OCI-LY3 (cell line): Measurements from ENCODE around the gene MIER2.

Experiments
- H2AFZ ChIP-seq: fragments of 200-600, 300-600 bp; shearing (Covaris generic); 2 replicates; pipeline ENCODE4 v1.6.0; 2014; ENCODE audit warnings: antibody characterized with exemption, low read depth, low read length
- H3K27ac ChIP-seq: fragments of 200-600, 300-600 bp; sonication (generic); 2 replicates; pipeline ENCODE4 v1.5.1; 2014; ENCODE audit warnings: mild to moderate bottlenecking, low read length, moderate library complexity, mixed read lengths
- H3K27me3 ChIP-seq: fragments of 200-600, 300-600 bp; sonication (generic); 2 replicates; pipeline ENCODE4 v1.6.1; 2014; ENCODE audit warnings: low read depth, low read length, mixed read lengths
- H3K36me3 ChIP-seq: fragments of 200-600, 300-600 bp; sonication (generic); replicated peaks from 2 replicates; pipeline ENCODE3; 2014; ENCODE audit warnings: low read depth, low read length, mixed read lengths
- H3K4me1 ChIP-seq: fragments of 300-600, 200-600 bp; sonication (generic); 2 replicates; pipeline ENCODE4 v1.6.1; 2014; ENCODE audit warnings: low read length, mixed read lengths
- H3K4me2 ChIP-seq: fragments of 200-600, 300-600 bp; sonication (generic); 2 replicates; pipeline ENCODE4 v1.6.1; 2014; ENCODE audit warnings: low read length, mixed read lengths
- H3K4me3 ChIP-seq: fragments of 300-600, 200-600 bp; sonication (generic); 2 replicates; pipeline ENCODE4 v1.5.1; 2014; ENCODE audit warnings: antibody characterized with exemption, mild to moderate bottlenecking, low read length, moderate library complexity
- H3K79me2 ChIP-seq: fragments of 300-600, 200-600 bp; shearing (Covaris generic); 2 replicates; pipeline ENCODE4 v1.6.1; 2014; ENCODE audit warnings: mild to moderate bottlenecking, low read length, mixed read lengths
- H3K9ac ChIP-seq: fragments of 300-600, 200-600 bp; shearing (Covaris generic); 2 replicates; pipeline ENCODE4 v1.6.0; 2014; ENCODE audit warnings: mild to moderate bottlenecking, low read length, moderate library complexity
- H3K9me3 ChIP-seq: fragments of 200-600, 300-600 bp; shearing (Covaris generic); 2 replicates; pipeline ENCODE4 v1.6.1; 2014; ENCODE audit warnings: low read length, mixed read lengths; ENCODE audit not compliant: insufficient read depth
- H4K20me1 ChIP-seq: fragments of 200-600, 300-600 bp; sonication (generic); 2 replicates; pipeline ENCODE4 v1.6.1; 2016; ENCODE audit warnings: low read length, mixed read lengths; ENCODE audit not compliant: insufficient read depth
- EZH2phosphoT487 ChIP-seq: fragments of 200-600 bp; shearing (Covaris generic); IDR thresholded peaks from 2 replicates; pipeline ENCODE4 v1.6.1; 2018; ENCODE audit warnings: antibody characterized with exemption, mixed run types, low read depth
- TF ChIP-seq, protein P1 (sequence below): fragments of 200-600, 300-600 bp; sonication (generic); IDR thresholded peaks from 2 replicates; pipeline ENCODE4 v1.5.1; 2014; ENCODE audit warnings: antibody characterized with exemption, low read length, low read depth

MIER2 gene

DNA sequence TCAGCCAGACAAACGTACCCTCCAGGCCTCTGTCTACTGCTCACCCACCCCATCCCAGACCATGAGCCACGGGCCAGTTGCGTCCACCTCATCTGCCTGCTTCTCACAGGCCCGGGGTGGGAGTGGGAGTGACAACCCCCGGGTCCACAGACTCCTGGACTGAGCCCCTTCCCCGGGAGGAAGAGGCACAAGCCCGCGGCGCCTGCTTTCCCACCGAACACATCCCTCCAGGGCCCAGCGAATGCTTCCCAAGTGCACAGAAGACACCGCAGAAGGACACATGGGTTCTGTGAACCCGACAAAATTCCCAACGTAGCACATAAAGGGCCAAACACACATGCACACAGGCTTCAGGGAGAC, 35.4 kb downstream of the MIER2 start:
- H3K9ac ChIP-seq: no peak overlapping the region
- no peak overlapping the region for H2AFZ ChIP-seq
- no peak overlapping the region for H3K27ac ChIP-seq
- no peaks in the 10 kb centered on the region for H3K9me3 ChIP-seq
- H3K27me3 ChIP-seq: no peaks in the 10 kb centered on the region
- no peak overlapping the region for H3K4me3 ChIP-seq
- TF ChIP-seq EZH2phosphoT487: no peak
- TF ChIP-seq, protein P1, sequence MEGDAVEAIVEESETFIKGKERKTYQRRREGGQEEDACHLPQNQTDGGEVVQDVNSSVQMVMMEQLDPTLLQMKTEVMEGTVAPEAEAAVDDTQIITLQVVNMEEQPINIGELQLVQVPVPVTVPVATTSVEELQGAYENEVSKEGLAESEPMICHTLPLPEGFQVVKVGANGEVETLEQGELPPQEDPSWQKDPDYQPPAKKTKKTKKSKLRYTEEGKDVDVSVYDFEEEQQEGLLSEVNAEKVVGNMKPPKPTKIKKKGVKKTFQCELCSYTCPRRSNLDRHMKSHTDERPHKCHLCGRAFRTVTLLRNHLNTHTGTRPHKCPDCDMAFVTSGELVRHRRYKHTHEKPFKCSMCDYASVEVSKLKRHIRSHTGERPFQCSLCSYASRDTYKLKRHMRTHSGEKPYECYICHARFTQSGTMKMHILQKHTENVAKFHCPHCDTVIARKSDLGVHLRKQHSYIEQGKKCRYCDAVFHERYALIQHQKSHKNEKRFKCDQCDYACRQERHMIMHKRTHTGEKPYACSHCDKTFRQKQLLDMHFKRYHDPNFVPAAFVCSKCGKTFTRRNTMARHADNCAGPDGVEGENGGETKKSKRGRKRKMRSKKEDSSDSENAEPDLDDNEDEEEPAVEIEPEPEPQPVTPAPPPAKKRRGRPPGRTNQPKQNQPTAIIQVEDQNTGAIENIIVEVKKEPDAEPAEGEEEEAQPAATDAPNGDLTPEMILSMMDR: no peak
- H3K36me3 ChIP-seq: no peaks in the 10 kb centered on the region
- H3K4me2 ChIP-seq: no peak overlapping the region
- H3K4me1 ChIP-seq: no peaks in the 10 kb centered on the region
- no peaks in the 10 kb centered on the region for H4K20me1 ChIP-seq
- no peaks in the 10 kb centered on the region for H3K79me2 ChIP-seq

GRCh38 chr19:308471-309205, 36.0 kb downstream of the MIER2 start:
- no peaks in the 10 kb centered on the region for H3K79me2 ChIP-seq
- no peaks in the 10 kb centered on the region for H3K36me3 ChIP-seq
- no peaks in the 10 kb centered on the region for H3K9me3 ChIP-seq
- H3K4me3 ChIP-seq: no peak overlapping the region
- no peak overlapping the region for H3K27ac ChIP-seq
- H4K20me1 ChIP-seq: no peaks in the 10 kb centered on the region
- no peak overlapping the region for H3K4me2 ChIP-seq
- H3K4me1 ChIP-seq: no peaks in the 10 kb centered on the region
- no peak for TF ChIP-seq EZH2phosphoT487
- no peak overlapping the region for H3K9ac ChIP-seq
- no peaks in the 10 kb centered on the region for H3K27me3 ChIP-seq
- no peak overlapping the region for H2AFZ ChIP-seq

DNA sequence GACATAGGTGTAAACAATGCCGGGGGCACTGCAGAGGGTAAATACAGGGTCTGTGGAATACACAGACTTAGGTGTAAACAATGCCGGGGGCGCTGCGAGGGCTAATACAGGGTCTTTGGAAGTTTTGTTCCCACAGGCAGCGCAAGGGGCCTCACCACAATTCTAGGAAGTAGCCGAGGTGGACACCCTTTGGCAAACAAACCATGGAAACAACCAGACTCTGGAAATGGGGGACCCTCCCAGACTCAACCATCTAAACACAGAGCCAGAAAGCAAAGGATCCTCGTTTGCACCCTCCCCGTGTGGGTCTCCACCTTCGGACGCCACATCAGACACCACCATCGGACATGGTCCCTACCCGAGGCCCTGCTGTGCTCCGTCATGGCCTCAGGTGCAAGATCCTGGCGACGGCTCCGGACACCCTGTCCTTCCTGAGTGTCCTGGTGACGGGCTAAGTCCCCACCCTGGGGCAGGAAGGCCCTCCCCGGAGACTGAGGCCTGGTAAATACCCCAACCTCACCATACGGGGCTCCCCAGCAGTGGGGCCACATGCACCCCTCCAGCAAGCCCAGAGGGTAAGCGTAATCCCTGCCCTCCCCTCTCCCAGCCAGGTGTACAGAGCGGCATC, 36.7 kb downstream of the MIER2 start:
- H3K4me1 ChIP-seq: no peaks in the 10 kb centered on the region
- no peak overlapping the region for H3K4me2 ChIP-seq
- H3K79me2 ChIP-seq: no peaks in the 10 kb centered on the region
- no peak overlapping the region for H2AFZ ChIP-seq
- no peak overlapping the region for H3K9ac ChIP-seq
- H3K27me3 ChIP-seq: no peaks in the 10 kb centered on the region
- no peak overlapping the region for H3K4me3 ChIP-seq
- H3K36me3 ChIP-seq: no peaks in the 10 kb centered on the region
- no peaks in the 10 kb centered on the region for H3K9me3 ChIP-seq
- no peaks in the 10 kb centered on the region for H4K20me1 ChIP-seq
- TF ChIP-seq EZH2phosphoT487: no peak
- TF ChIP-seq, protein P1: no peak
- no peak overlapping the region for H3K27ac ChIP-seq

- no peaks in the 10 kb centered on the region for H3K4me1 ChIP-seq
- no peak overlapping the region for H2AFZ ChIP-seq
- no peaks in the 10 kb centered on the region for H4K20me1 ChIP-seq
- no peaks in the 10 kb centered on the region for H3K27me3 ChIP-seq
- H3K36me3 ChIP-seq: no peaks in the 10 kb centered on the region
- TF ChIP-seq, protein P1: no peak
- TF ChIP-seq EZH2phosphoT487: no peak
- H3K9me3 ChIP-seq: no peaks in the 10 kb centered on the region
- H3K4me3 ChIP-seq: no peak overlapping the region
- H3K9ac ChIP-seq: no peak overlapping the region
- H3K4me2 ChIP-seq: no peak overlapping the region
- no peaks in the 10 kb centered on the region for H3K79me2 ChIP-seq
- H3K27ac ChIP-seq: no peak overlapping the region
Observed at GRCh38 chr19:307111-307531, 37.5 kb downstream of the MIER2 start.
